Stimulated activated CD4-positive, alpha-beta T cell treated with anti-CD3 and anti-CD28 coated beads, TNF-alpha, amount 100 ng/mL, for 48 hours (primary cell): ENCODE measurements around the gene NEURL1.
"Not testable (repeated sequence)": the region's sequence is repeated elsewhere in the genome, so short reads cannot be mapped to it uniquely, and the experiment has no call there.

Experiments
- DNase-seq, 3 donors: peaks; one replicate each; pipeline ENCODE4 v3.0.0-alpha.2; 2020; ENCODE audit warnings: low read depth in 3 of 3

NEURL1 gene

GRCh38 chr10:103622935-103623574 lies 129.6 kb downstream of the NEURL1 start:
- DNase-seq: no peak

DNA sequence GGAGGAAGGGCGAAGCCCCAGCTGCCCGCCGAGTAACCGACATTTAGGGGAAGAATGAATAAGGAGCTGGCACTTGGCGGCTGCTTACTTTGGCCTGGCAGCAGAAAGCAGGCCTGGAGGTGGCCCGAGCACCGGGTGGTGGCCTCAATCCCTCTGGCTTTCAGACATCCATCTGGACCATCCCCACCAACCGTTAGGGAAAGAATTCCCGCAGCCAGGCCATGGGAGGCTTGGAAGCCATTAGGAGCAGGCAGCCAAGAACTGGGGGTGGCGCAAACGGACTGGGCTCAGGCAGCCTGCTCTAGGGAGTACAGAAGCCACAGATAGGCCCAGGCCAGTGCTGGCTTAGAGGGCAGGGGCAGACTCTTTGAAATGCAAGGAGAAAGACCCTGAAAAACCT lies 132.7 kb downstream of the NEURL1 start:
- DNase-seq: no peak

GRCh38 chr10:103627111-103627892 lies 133.8 kb downstream of the NEURL1 start:
- DNase-seq: no peak

DNA sequence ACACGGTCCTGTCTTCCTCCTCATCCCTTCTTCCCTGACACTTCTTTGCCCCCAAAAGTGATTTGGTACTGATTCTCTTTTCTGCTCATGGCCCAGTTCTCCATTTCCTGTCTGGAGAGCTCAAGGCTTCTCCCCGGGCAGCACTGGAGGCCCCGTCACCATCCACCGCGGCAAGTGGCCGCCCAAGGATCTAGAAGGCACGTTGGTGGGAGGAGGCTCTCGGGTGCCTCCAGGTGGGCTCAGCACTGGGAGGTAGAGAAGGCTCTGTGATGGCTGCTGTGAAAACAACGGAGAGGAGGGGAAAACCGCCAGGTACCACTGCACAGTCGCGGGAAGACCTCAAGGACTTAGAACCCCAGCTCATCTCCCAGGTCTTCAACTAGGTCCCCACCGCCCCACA lies 134.4 kb downstream of the NEURL1 start:
- no peak for DNase-seq

DNA sequence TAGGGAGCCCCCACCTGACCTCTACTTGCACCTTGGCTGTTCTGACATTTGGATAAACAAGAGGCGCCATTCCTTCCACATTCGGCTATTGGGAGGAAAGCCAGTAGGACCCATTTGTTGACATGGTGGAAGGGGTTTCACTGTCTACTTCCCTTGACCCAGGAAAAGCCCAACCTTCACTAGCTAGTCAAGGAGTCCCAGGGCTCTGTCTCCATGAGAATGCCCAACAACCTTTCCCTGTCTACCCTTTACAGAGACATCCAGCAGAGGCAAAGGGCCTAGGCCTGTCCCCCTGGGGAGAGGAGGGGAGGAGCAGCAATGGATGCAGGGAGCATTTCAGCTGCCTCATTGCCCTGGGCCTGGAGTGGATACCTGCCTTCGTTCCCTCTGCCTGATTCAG lies 136.1 kb downstream of the NEURL1 start:
- no peak for DNase-seq

GRCh38 chr10:103630156-103630555 lies 136.7 kb downstream of the NEURL1 start:
- no peak for DNase-seq

- DNase-seq: no peak
These were observed 138.7 kb downstream of the NEURL1 start for GRCh38 chr10:103632247-103632642.

GRCh38 chr10:103632871-103633270 lies 139.4 kb downstream of the NEURL1 start:
- DNase-seq: not testable (repeated sequence)

DNA sequence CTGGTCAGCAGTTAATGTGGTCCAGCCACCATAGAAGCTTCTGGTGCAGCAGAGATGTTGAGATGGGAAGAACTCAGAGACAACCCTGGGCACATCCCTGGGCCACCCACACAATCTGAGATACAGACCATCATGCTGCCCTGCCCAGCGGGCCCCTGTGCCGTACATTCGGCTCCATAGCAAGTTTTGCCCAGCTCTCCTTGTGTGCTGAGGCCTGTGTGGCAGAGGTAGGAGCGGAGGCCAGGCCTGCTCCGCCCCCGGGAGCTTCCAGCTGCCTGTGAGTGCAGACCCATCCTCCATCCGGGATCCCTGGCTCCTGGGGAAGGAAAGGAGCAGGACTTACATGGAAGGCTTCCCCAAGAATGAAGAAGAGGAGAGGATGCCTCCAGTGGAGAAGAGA lies 140.3 kb downstream of the NEURL1 start:
- DNase-seq: no peak

DNA sequence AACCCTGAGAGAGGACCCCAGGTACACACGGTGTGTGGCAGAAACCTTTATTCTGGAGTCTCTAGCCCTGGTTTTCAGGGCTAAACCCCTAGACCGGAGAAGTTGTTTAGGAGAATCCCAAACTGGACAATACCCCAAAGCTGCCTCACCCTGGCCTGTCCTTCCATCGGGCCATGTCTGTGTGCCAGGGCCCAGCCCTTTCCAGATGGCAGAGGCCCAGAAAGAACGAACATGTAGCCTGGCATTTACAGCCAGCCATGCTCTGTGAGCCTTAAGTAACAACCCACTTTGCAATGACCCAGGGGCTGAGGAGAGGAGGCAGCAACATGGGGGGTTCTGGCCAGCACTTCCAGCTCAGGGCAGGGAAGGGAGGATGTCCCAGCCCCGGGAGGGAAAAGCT lies 142.1 kb downstream of the NEURL1 start:
- no peak for DNase-seq

DNA sequence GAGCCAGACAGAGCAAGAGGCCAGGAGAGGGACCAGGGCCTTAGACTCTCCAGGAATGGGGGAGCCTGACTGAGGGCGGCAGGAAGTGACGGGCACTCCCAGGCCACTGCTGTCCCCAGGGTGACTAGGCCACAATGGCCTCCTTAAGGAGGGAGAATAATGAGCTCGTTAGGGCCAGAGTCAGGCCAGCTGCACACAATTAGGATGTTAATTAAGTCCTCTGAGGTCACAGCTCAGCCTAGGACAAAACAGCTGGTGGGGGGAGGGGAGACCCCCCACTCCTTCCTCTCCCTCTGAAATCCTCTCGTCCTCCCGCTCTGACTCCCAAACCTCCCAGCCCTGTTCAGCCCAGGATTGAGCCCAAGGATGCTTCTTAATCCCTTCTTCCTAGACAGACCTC lies 143.0 kb downstream of the NEURL1 start:
- DNase-seq: no peak

- no peak for DNase-seq
These were observed 143.5 kb downstream of the NEURL1 start for GRCh38 chr10:103637011-103637410.

DNA sequence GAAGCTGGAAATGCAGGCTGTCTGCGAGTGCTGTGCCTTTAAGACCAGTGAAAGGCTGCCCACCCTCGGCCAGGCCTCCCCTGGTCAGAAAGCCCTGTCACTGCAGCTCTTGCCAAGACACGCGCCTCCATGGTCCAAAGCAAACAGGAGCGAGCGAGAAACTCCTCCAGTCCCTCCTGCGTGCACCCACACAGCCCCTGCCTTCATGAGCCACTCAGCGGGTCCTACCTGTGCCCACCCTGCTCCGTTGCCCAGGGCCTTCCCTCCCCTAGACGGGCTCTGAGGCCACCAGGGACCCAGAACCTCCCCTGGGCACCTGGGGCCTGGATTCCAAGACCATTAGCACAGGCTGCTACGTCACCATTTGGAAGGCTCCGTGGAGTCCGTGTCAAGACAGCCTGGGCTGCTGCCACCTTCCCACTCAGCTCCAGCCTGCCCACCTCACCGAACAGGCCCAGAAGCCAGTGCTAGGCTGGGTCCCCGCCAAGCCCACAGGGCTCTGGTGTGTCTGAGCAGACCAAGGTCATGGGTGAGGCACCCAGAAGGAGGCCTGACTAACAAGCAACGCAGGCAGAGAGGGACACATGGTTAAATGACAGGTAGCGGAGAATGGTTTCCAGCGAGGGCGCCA lies 144.5 kb downstream of the NEURL1 start:
- no peak for DNase-seq

GRCh38 chr10:103638948-103639347 lies 145.4 kb downstream of the NEURL1 start:
- DNase-seq: no peak

DNA sequence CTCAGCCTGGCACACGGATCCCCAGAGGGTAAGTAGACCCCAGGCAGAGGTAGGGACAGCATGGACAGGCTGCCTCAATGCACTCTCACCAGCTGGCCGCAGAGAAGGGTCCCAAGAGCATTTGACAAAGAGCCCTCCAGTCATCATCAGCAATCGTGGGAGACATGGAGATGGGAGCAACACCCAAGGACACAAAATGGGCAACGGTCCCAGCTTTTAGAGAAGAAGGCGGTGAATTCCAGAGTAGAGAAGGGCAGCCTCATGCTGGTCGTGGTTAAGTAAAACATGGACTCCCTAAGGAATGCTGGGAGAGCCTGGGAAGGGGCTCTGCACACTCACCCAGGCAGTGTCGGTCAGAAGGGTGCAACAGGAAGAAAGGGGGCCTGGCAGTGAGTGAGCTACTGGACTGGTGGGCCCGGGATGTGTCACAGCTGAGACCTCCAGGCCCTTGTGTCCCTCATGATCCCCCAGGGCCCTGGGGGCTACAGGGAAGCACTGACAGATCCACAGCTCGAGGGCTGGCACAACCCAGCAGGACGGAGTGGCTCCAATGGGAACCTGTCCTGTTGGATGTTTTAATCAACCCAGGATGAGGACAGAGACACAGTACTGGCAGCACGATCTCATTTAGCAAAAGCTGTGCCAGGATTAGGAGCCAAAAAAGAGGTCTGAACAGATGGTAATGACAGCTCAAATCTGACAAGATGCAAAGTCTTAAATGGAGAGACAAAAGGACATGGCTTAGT lies 147.1 kb downstream of the NEURL1 start:
- DNase-seq: no peak

- DNase-seq: no peak
These were observed 147.8 kb downstream of the NEURL1 start for GRCh38 chr10:103641326-103641725.
